Heart left ventricle (tissue), 16 donors: ENCODE data around the gene MAST4. TPM values are rescaled to one million over a fixed set of nuclear protein-coding genes. Genes with fewer than 3 reads are reported as not detected.
A peak's percentile ranks its signal among the peaks of the same experiment; 100 is the strongest.

Source experiments
- ATAC-seq, 4 donors: fragments of 200-7000 bp; cut with Tn5 transposase; one replicate each; pipeline ENCODE4 v1.9.1; 2020 to 2022; ENCODE audit warnings: moderate library complexity in 4 of 4, mild to moderate bottlenecking in 3 of 4, moderate number of reproducible peaks in 1 of 4
- DNase-seq, 5 donors: peaks; one replicate each; pipeline ENCODE4 v3.0.0-alpha.2; 2020
- H3K27ac ChIP-seq, 12 donors: fragments of 200-600 bp; sonication (generic) in 4 of 12; one replicate each; pipeline versions ENCODE4 v1.5.0 to v1.8.0; 2016 to 2022; ENCODE audit warnings: mild to moderate bottlenecking in 2 of 12
- H3K27me3 ChIP-seq, 9 donors: fragments of 200-600 bp; sonication (generic) in 2 of 9; one replicate each; pipeline versions ENCODE4 v1.5.1 to v1.8.0; 2016 to 2022; ENCODE audit warnings: mild to moderate bottlenecking in 3 of 9
- H3K36me3 ChIP-seq, 9 donors: fragments of 200-600 bp; sonication (generic) in 2 of 9; one replicate each; pipeline versions ENCODE4 v1.5.0 to v1.8.0; 2018 to 2022; ENCODE audit warnings: mild to moderate bottlenecking in 2 of 9
- H3K4me1 ChIP-seq, 12 donors: fragments of 200-600 bp; sonication (generic) in 4 of 12; one replicate each; pipeline versions ENCODE4 v1.5.0 to v1.8.0; 2016 to 2022; ENCODE audit warnings: mild to moderate bottlenecking in 3 of 12
- H3K4me3 ChIP-seq, 12 donors: fragments of 200-600 bp; sonication (generic) in 4 of 12; one replicate each; pipeline versions ENCODE4 v1.5.0 to v1.8.0; 2017 to 2022; ENCODE audit warnings: mild to moderate bottlenecking in 9 of 12, moderate library complexity in 4 of 12
- H3K9me3 ChIP-seq, 12 donors: fragments of 200-600 bp; sonication (generic) in 4 of 12; one replicate each; pipeline versions ENCODE4 v1.5.0 to v1.8.0; 2016 to 2022; ENCODE audit warnings: mild to moderate bottlenecking in 1 of 12
- CTCF ChIP-seq, 12 donors: fragments of 200-600 bp; sonication (generic) in 4 of 12; IDR thresholded peaks; one replicate each; pipeline versions ENCODE4 v1.5.0 to v1.8.0; 2018 to 2022; ENCODE audit warnings: antibody characterized with exemption in 12 of 12, mild to moderate bottlenecking in 5 of 12
- POLR2A ChIP-seq, 2 donors: fragments of 450-650 bp; IDR thresholded peaks; one replicate each; pipeline ENCODE4 v1.6.1; 2017; ENCODE audit warnings: antibody characterized with exemption in 2 of 2, mild to moderate bottlenecking in 2 of 2, moderate library complexity in 2 of 2
- WGBS, 4 donors: extraction: QIAGEN DNeasy Blood & Tissue Kit in 2 of 4; methylation state at CpG; one replicate each; pipeline versions ENCODE4 v1.1.5 to v1.1.7; 2013 to 2018; 5-methylcytosine and 5-hydroxymethylcytosine counted together
- intact Hi-C, 10 donors: fragments of 100-400 bp; cut with DNase I; formaldehyde crosslinking; loops; one replicate each; pipeline versions ENCODE4 v1.11.1 to v1.14.2; 2022
- polyA plus RNA-seq, 2 donors: library from polyadenylated mRNA; stranded (reverse); fragments of 200-250 nt; gene quantifications; one replicate each; pipeline ENCODE4 v1.2.3, GENCODE V29; 2013
- total RNA-seq, 9 donors: library from RNA; depleted of rRNA in 2 of 9; stranded (reverse); fragments of >200 nt in 2 of 9; fragmentation: NEBNext Ultra II Directional in 3 of 9; extraction: Animal tissue kit (Norgen Biotek cat#: 25700) in 3 of 9; gene quantifications; one replicate each; pipeline versions ENCODE4 v1.1.0 to v1.2.4, GENCODE V29; 2016 to 2023
- donor health status: ischemic (EF 13 %, LVEDD 7.1; RV severe dilation, severe dysfunction).
- donor health status: healthy with polysubstance abuse.
- donor health status: DM: no; HTN: yes; CAD: no.
- donor health status: DM: no; HTN: no; CAD: no.
- donor health status: ischemic (EF 25% LVEDD 6.9; RV normal size, moderate dysfunction).
- donor health status: ischemic (EF 25% LVEDD 5.7; RV mildly dilated, moderate dysfunction).
- donor health status: healthy.
- donor health status: DM: yes; HTN: yes; CAD: no.
- donor health status: ischemic (EF 35%, LVEDD 5.7; RV mildly dilated, moderate dysfunction).
- donor health status: nonischemic (EF 11% LVEDD 7.7; RV severe dilation, severe dysfunction).
- donor health status: DM: yes; HTN: yes; CAD: no.
- donor health status: PGD.
- donor health status: ischemic (EF 29% LVEDD 5.4; RV normal size, mild dysfunction).
- donor health status: nonischemic (EF 23%, LVEDD 6.1; RV moderate dilation, normal function).

The MAST4 gene
- total and polyA plus RNA-seq, 11 donors, result 26.8 to 96.2 (median 68.1) TPM

- intact Hi-C loops, result no loop called here
- 66 to 76% (median 73%) methylated on average over 4 of the region's 4 CpGs for WGBS, 4 donors
Observed at GRCh38 chr5:66889056-66889455, 292.9 kb downstream of the MAST4 start.

GRCh38 chr5:66889524-66889923, 293.3 kb downstream of the MAST4 start:
- H3K4me1 ChIP-seq, result peaks cover 0 to 56% (median 32%) of the 10 kb centered on the region in 12 donors
- no peaks in the 10 kb centered on the region for H3K9me3 ChIP-seq
- H3K4me3 ChIP-seq, result peak overlapping the region in 5 of 12 donors; percentile 7 to 34 (median 11)
- no peaks in the 10 kb centered on the region for H3K27me3 ChIP-seq
- ATAC-seq (peak in 3 of 4 donors; percentile 35 to 46 (median 42)), DNase-seq (peak in 1 of 5 donors; percentile 47)
- intact Hi-C loops, result no loop called here
- WGBS, 4 donors, result 46 to 55% (median 48%) methylated on average over 4 of the region's 4 CpGs
- peak overlapping the region in 10 of 12 donors; percentile 8 to 72 (median 39) for H3K27ac ChIP-seq
- no peaks in the 10 kb centered on the region for H3K36me3 ChIP-seq
- TF ChIP-seq CTCF (IDR thresholded peaks at IDR 0.05) (no peak), POLR2A (IDR thresholded peaks at IDR 0.05) (no peak)

More at GRCh38 chr5:66889056-66889455, 292.9 kb downstream of the MAST4 start:
- Histone ChIP-seq H3K27ac (peak overlapping the region in 10 of 12 donors; percentile 8 to 72 (median 39)), H3K4me3 (peak overlapping the region in 6 of 12 donors; percentile 4 to 34 (median 10)), H3K27me3 (no peaks in the 10 kb centered on the region), H3K4me1 (peaks cover 0 to 52% (median 32%) of the 10 kb centered on the region in 12 donors), H3K9me3 (no peaks in the 10 kb centered on the region), H3K36me3 (no peaks in the 10 kb centered on the region)
- TF ChIP-seq CTCF (IDR thresholded peaks at IDR 0.05) (no peak), POLR2A (IDR thresholded peaks at IDR 0.05) (no peak)
- ATAC-seq, result peak in 1 of 4 donors; percentile 24
- DNase-seq, result no peak

- Histone ChIP-seq H3K36me3 (no peaks in the 10 kb centered on the region), H3K27ac (peak overlapping the region in 11 of 12 donors; percentile 22 to 72 (median 50)), H3K27me3 (no peaks in the 10 kb centered on the region), H3K4me3 (no peak overlapping the region), H3K4me1 (peaks cover 0 to 61% (median 32%) of the 10 kb centered on the region in 12 donors), H3K9me3 (no peaks in the 10 kb centered on the region)
- intact Hi-C loops, result no loop called here
- WGBS, 4 donors, result 65 to 78% (median 73%) methylated on average over 3 of the region's 3 CpGs
- peak; percentile 73 to 84 (median 81) for ATAC-seq
- peak in 4 of 5 donors; percentile 54 to 76 (median 57) for DNase-seq
- TF ChIP-seq POLR2A (IDR thresholded peaks at IDR 0.05) (no peak), CTCF (IDR thresholded peaks at IDR 0.05) (no peak)
Observed at GRCh38 chr5:66891184-66891925, 295.2 kb downstream of the MAST4 start.

GRCh38 chr5:66892716-66893115, 296.5 kb downstream of the MAST4 start:
- peak overlapping the region in 4 of 12 donors; percentile 1 to 72 (median 46) for H3K27ac ChIP-seq

More at GRCh38 chr5:66892716-66893115, 296.5 kb downstream of the MAST4 start:
- ATAC-seq (no peak), DNase-seq (no peak)
- H3K4me3 ChIP-seq, result no peak overlapping the region
- no peaks in the 10 kb centered on the region for H3K36me3 ChIP-seq
- 64 to 84% (median 79%) methylated on average over 3 of the region's 3 CpGs for WGBS, 4 donors
- TF ChIP-seq POLR2A (IDR thresholded peaks at IDR 0.05) (no peak), CTCF (IDR thresholded peaks at IDR 0.05) (no peak)
- no peaks in the 10 kb centered on the region for H3K27me3 ChIP-seq
- peaks cover 0 to 63% (median 32%) of the 10 kb centered on the region in 12 donors for H3K4me1 ChIP-seq
- no peaks in the 10 kb centered on the region for H3K9me3 ChIP-seq
- intact Hi-C loops, result no loop called here
